ENCODE measurements around the gene ARPC4.

- TF ChIP-seq, protein P1, sequence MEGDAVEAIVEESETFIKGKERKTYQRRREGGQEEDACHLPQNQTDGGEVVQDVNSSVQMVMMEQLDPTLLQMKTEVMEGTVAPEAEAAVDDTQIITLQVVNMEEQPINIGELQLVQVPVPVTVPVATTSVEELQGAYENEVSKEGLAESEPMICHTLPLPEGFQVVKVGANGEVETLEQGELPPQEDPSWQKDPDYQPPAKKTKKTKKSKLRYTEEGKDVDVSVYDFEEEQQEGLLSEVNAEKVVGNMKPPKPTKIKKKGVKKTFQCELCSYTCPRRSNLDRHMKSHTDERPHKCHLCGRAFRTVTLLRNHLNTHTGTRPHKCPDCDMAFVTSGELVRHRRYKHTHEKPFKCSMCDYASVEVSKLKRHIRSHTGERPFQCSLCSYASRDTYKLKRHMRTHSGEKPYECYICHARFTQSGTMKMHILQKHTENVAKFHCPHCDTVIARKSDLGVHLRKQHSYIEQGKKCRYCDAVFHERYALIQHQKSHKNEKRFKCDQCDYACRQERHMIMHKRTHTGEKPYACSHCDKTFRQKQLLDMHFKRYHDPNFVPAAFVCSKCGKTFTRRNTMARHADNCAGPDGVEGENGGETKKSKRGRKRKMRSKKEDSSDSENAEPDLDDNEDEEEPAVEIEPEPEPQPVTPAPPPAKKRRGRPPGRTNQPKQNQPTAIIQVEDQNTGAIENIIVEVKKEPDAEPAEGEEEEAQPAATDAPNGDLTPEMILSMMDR (IDR thresholded peaks at IDR 0.05; ENCODE audit: low read length), result no peak
- no peak for TF ChIP-seq EZH2 (IDR thresholded peaks at IDR 0.05; ENCODE audit: borderline replicate concordance, low read length)
Measured at GRCh38 chr3:9760779-9761505, 31.9 kb upstream of the ARPC4 start.
